AG04450 (cell line): ENCODE results near the gene SLC6A19. TPM values are rescaled to one million over a fixed set of nuclear protein-coding genes. Genes with fewer than 3 reads are reported as not detected.
"Not testable (repeated sequence)": the region's sequence is repeated elsewhere in the genome, so short reads cannot be mapped to it uniquely, and the experiment has no call there.

Source experiments
- CTCF ChIA-PET: fragments of 300-600, 350-600 bp; formaldehyde crosslinking; extraction: SDS; loops from one replicate; lab custom pipeline; 2022; ENCODE audit warnings: antibody characterized with exemption, inconsistent platforms; lab: Charles Lee
- POLR2A ChIA-PET: fragments of 350-600 bp; formaldehyde crosslinking; extraction: SDS; loops from one replicate; lab custom pipeline; 2021; ENCODE audit warnings: antibody characterized with exemption, inconsistent platforms; lab: Yijun Ruan, JAX
- DNase-seq: peaks from one replicate; pipeline ENCODE4 v3.0.0-alpha.2; 2011; ENCODE audit warnings: low read depth, low spot score
- H3K27ac ChIP-seq: one replicate; pipeline ENCODE4 v1.5.1; 2012; ENCODE audit warnings: low read depth, low read length, control low read depth
- H3K27me3 ChIP-seq: one replicate; pipeline ENCODE4 v1.6.0; 2012; ENCODE audit warnings: low read length; ENCODE audit not compliant: control insufficient read depth, insufficient read depth
- H3K4me3 ChIP-seq: 2 replicates; pipeline ENCODE4 v1.5.1; 2011; ENCODE audit warnings: mild to moderate bottlenecking, low read depth, low read length, control low read depth
- H3K9me3 ChIP-seq: 2 replicates; pipeline ENCODE4 v1.5.1; 2012; ENCODE audit warnings: low read length; ENCODE audit not compliant: control insufficient read depth, insufficient read depth
- CTCF ChIP-seq: IDR thresholded peaks from 2 replicates; pipeline ENCODE4 v1.5.1; 2011; ENCODE audit warnings: low read depth, low read length, control low read depth, inconsistent platforms
- polyA plus RNA-seq: library from polyadenylated mRNA; depleted of rRNA; stranded (reverse); fragments of >200 nt; gene quantifications from 2 replicates; pipeline ENCODE4 v1.2.3, GENCODE V29; 2011

SLC6A19 gene
- polyA plus RNA-seq, 1 experiment, result not detected

- no peak for TF ChIP-seq CTCF
- no peak for DNase-seq
- Histone ChIP-seq H3K4me3 (no peak overlapping the region), H3K27ac (no peak overlapping the region), H3K27me3 (peaks cover 18% of the 10 kb centered on the region), H3K9me3 (peaks cover 14% of the 10 kb centered on the region)
- ChIA-PET CTCF (no interaction called here), POLR2A (no interaction called here)
These were observed 45.2 kb upstream of the SLC6A19 start for GRCh38 chr5:1156033-1156753.

DNA sequence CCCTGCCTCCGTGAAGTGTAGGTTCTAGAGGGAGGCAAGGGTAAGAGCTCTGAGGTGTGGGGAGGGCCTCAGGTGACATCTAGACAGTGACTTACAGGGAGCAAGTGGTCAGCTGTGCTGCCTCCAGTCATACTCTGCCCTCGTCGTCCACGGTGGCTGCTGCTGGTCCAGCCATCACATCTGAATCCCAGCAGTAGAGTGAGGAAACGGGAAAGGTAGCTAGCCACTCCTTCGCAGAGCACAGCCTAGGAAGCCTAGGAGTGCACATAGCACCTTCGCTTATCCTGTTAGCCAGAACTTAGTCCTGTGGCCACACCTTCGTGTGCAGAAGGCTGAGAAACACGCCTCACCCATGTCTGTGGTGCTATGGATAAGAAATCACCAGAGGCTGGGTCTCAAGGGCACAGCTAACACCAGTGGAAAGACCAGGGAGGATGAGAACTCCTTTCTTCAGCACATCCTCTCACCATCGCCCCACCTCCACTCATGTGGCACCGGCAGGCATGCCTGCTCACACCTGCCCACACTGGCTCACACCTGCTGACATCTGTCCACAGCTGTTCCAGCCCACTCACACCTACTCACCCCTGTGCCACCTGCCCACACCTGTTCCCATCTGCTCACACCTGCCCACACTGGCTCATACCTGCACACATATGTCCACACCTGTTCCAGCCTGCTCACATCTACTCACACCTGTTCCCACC is 44.5 kb upstream of the SLC6A19 start:
- H3K9me3 ChIP-seq, result peaks cover 14% of the 10 kb centered on the region
- no peak overlapping the region for H3K4me3 ChIP-seq
- TF ChIP-seq CTCF, result no peak
- ChIA-PET POLR2A (no interaction called here), CTCF (no interaction called here)
- H3K27ac ChIP-seq, result no peak overlapping the region
- DNase-seq, result no peak
- H3K27me3 ChIP-seq, result peaks cover 18% of the 10 kb centered on the region

DNA sequence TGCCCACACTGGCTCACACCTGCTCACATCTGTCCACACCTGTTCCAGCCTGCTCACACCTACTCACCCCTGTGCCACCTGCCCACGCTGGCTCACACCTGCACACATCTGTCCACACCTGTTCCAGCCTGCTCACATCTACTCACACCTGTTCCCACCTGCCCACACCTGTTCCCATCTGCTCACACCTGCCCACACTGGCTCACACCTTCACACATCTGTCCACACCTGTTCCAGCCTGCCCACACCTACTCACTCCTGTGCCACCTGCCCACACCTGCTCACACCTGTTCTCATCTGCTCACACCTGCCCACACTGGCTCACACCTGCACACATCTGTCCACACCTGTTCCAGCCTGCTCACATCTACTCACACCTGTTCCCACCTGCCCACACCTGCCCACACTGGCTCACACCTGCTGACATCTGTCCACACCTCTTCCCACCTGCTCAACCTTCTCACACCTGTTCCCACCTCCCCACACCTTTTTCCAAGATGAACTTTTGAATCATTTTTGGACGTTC is 43.9 kb upstream of the SLC6A19 start:
- DNase-seq, H3K27ac ChIP-seq, POLR2A ChIA-PET, CTCF ChIA-PET, H3K4me3 ChIP-seq: not testable (repeated sequence)
- Histone ChIP-seq H3K9me3 (peaks cover 14% of the 10 kb centered on the region), H3K27me3 (peaks cover 18% of the 10 kb centered on the region)

- CTCF ChIA-PET, result no interaction called here
- TF ChIP-seq CTCF, result no peak
These were observed 42.6 kb upstream of the SLC6A19 start for GRCh38 chr5:1158647-1159340.

DNA sequence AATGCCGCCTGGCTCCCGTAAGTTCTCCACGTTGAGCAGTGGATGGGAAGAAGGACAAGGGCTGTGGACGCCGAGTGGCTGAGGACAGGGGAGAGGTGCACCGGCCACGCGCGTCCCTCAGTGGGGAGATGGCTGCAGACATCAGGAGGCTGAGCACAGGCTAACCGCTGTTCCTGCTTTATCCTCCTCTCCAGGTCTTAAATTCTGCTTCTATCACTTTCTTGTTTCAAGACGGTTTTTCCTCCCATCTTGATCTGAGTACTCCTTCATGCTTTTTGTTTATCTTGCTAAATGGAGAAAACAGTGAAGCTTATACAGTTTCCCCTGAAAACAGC is 42.1 kb upstream of the SLC6A19 start:
- H3K9me3 ChIP-seq, result peaks cover 14% of the 10 kb centered on the region
- CTCF ChIA-PET, result no interaction called here
- H3K27ac ChIP-seq, result no peak overlapping the region
- POLR2A ChIA-PET, result no interaction called here
- no peak for DNase-seq
- TF ChIP-seq CTCF, result no peak
- peaks cover 11% of the 10 kb centered on the region for H3K27me3 ChIP-seq
- no peak overlapping the region for H3K4me3 ChIP-seq

More at GRCh38 chr5:1158647-1159340, 42.6 kb upstream of the SLC6A19 start:
- Histone ChIP-seq H3K9me3 (peaks cover 14% of the 10 kb centered on the region), H3K27ac (no peak overlapping the region), H3K27me3 (peaks cover 15% of the 10 kb centered on the region), H3K4me3 (no peak overlapping the region)
- DNase-seq, result no peak
- POLR2A ChIA-PET, result interaction anchor here (0.6 kb wide), 1 partner anchor 1729 kb away, joined by 4 read pairs; no protein-coding TSS in a partner anchor
